HG03064 (cell line): Measurements from ENCODE around the gene CCDC82.

Experiments used
- ATAC-seq: cut with Tn5 transposase; IDR thresholded peaks from one replicate; pipeline ENCODE4 v1.9.1; 2021; ENCODE audit warnings: low read depth; ENCODE audit not compliant: unreplicated experiment

CCDC82 gene

GRCh38 chr11:96309016-96309642 is 80.6 kb downstream of the CCDC82 start:
- ATAC-seq: no peak

GRCh38 chr11:96307776-96308140 is 82.0 kb downstream of the CCDC82 start:
- no peak for ATAC-seq

GRCh38 chr11:96306933-96307775 is 82.6 kb downstream of the CCDC82 start:
- no peak for ATAC-seq

- no peak for ATAC-seq
These were observed 83.1 kb downstream of the CCDC82 start for GRCh38 chr11:96306600-96306932.

- ATAC-seq: no peak
These were observed 83.6 kb downstream of the CCDC82 start for GRCh38 chr11:96306071-96306470.

- no peak for ATAC-seq
These were observed 85.7 kb downstream of the CCDC82 start for GRCh38 chr11:96303980-96304379.

DNA sequence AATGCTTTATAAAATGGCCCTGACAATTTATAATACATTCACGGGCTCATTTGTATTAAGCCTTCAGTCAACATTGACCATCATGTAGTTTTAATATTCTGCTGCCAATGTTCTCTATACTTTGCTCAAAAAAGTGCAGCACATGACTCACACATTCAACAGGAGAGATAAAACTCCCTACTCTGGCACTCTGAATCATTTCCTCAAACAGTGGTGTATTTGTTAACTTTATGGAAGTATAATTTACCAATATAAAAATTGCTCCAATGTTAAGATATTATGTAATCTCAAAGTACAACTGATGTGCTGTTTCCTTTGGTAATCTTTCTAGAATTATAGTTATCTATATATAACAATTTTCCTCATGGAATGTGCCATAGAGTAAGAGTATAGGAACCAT is 86.6 kb downstream of the CCDC82 start:
- no peak for ATAC-seq
